ENCODE results near the gene LARGE1.

The LARGE1 gene

GRCh38 chr22:33519974-33520903, 400.0 kb downstream of the LARGE1 start:
- TF ChIP-seq FOXP2 (optimal IDR thresholded peaks at IDR 0.05; ENCODE audit: borderline replicate concordance, extremely low read depth, extremely low read length, insufficient read depth) (no peak), SIN3A (IDR thresholded peaks at IDR 0.05; ENCODE audit: borderline replicate concordance, insufficient read depth, low read length) (no peak), POLR2AphosphoS5 (IDR thresholded peaks at IDR 0.05; ENCODE audit: low read depth, low read length) (no peak), REST (IDR thresholded peaks at IDR 0.05; ENCODE audit: insufficient read depth in 1 of 2, low read depth in 2 of 2, low read length in 2 of 2) (no peak)

- TF ChIP-seq POLR2AphosphoS5 (IDR thresholded peaks at IDR 0.05; ENCODE audit: low read depth, low read length) (no peak), SIN3A (IDR thresholded peaks at IDR 0.05; ENCODE audit: borderline replicate concordance, insufficient read depth, low read length) (no peak), TAF1 (IDR thresholded peaks at IDR 0.05; ENCODE audit: borderline replicate concordance, insufficient read depth, low read length) (no peak), FOXP2 (optimal IDR thresholded peaks at IDR 0.05; ENCODE audit: borderline replicate concordance, extremely low read depth, extremely low read length, insufficient read depth) (no peak), REST (IDR thresholded peaks at IDR 0.05; ENCODE audit: insufficient read depth in 1 of 2, low read depth in 2 of 2, low read length in 2 of 2) (no peak)
Observed at GRCh38 chr22:33519071-33519973, 401.0 kb downstream of the LARGE1 start.

GRCh38 chr22:33518405-33518804, 401.9 kb downstream of the LARGE1 start:
- TF ChIP-seq TAF1 (IDR thresholded peaks at IDR 0.05; ENCODE audit: borderline replicate concordance, insufficient read depth, low read length) = no peak
- no peak for TF ChIP-seq POLR2AphosphoS5 (IDR thresholded peaks at IDR 0.05; ENCODE audit: low read depth, low read length)
- no peak for TF ChIP-seq FOXP2 (optimal IDR thresholded peaks at IDR 0.05; ENCODE audit: borderline replicate concordance, extremely low read depth, extremely low read length, insufficient read depth)
- no peak for TF ChIP-seq SIN3A (IDR thresholded peaks at IDR 0.05; ENCODE audit: borderline replicate concordance, insufficient read depth, low read length)
- no peak for TF ChIP-seq REST (IDR thresholded peaks at IDR 0.05; ENCODE audit: insufficient read depth in 1 of 2, low read depth in 2 of 2, low read length in 2 of 2)

DNA sequence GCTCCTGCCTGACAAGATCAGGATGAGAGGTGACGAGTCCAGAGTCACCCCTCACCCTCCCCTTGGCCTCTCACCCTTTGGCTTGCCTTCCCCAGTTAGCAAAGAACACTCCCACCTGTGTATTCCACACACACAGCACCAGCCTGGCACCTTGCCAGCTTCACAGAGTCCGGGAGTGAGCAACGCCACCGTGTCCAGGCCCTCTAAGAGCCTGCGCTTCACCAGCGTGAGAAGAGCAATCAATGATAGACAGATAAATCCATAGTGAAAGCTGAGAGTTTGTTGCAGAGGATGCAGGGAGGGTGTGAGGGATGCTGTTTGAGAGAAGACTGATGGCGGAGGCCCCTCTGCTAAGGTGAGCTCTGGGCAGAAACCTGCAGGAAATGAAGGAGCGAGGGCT, 404.5 kb downstream of the LARGE1 start:
- TF ChIP-seq SIN3A (IDR thresholded peaks at IDR 0.05; ENCODE audit: borderline replicate concordance, insufficient read depth, low read length) = no peak
- no peak for TF ChIP-seq TAF1 (IDR thresholded peaks at IDR 0.05; ENCODE audit: borderline replicate concordance, insufficient read depth, low read length)
- TF ChIP-seq FOXP2 (optimal IDR thresholded peaks at IDR 0.05; ENCODE audit: borderline replicate concordance, extremely low read depth, extremely low read length, insufficient read depth) = no peak
- no peak for TF ChIP-seq POLR2AphosphoS5 (IDR thresholded peaks at IDR 0.05; ENCODE audit: low read depth, low read length)
- no peak for TF ChIP-seq REST (IDR thresholded peaks at IDR 0.05; ENCODE audit: insufficient read depth in 1 of 2, low read depth in 2 of 2, low read length in 2 of 2)
